Neuronal stem cell (in vitro differentiated cells): ENCODE data around the gene SYN1.

ENCODE experiments used
- DNase-seq: peaks from one replicate; pipeline ENCODE4 v3.0.0-alpha.2; 2013; ENCODE audit warnings: low spot score
- H2AFZ ChIP-seq: one replicate; pipeline ENCODE4 v1.6.1; 2013; ENCODE audit warnings: mild to moderate bottlenecking, low read length, inconsistent platforms
- H2AK5ac ChIP-seq: 2 replicates; pipeline ENCODE4 v1.6.1; 2013; ENCODE audit warnings: low read depth, mild to moderate bottlenecking, inconsistent platforms, low read length, moderate library complexity, mixed read lengths
- H2BK120ac ChIP-seq: 2 replicates; pipeline ENCODE4 v1.6.1; 2013; ENCODE audit warnings: low read depth, mild to moderate bottlenecking, inconsistent platforms, low read length, moderate library complexity, mixed read lengths
- H2BK12ac ChIP-seq: one replicate; pipeline ENCODE4 v1.6.1; 2013; ENCODE audit warnings: low read length, inconsistent platforms
- H2BK15ac ChIP-seq: 2 replicates; pipeline ENCODE4 v1.6.1; 2013; ENCODE audit warnings: mild to moderate bottlenecking, low read length, inconsistent platforms, mixed read lengths
- H2BK5ac ChIP-seq: one replicate; pipeline ENCODE4 v1.6.1; 2013; ENCODE audit warnings: inconsistent platforms, mild to moderate bottlenecking, low read length, moderate library complexity
- H3K14ac ChIP-seq: one replicate; pipeline ENCODE4 v1.6.1; 2013; ENCODE audit warnings: low read length, inconsistent platforms
- H3K18ac ChIP-seq: 2 replicates; pipeline ENCODE4 v1.6.1; 2013; ENCODE audit warnings: low read length, inconsistent platforms
- H3K23ac ChIP-seq: 2 replicates; pipeline ENCODE4 v1.6.1; 2013; ENCODE audit warnings: low read depth, mild to moderate bottlenecking, mixed read lengths, low read length, inconsistent platforms; ENCODE audit not compliant: poor library complexity
- H3K27ac ChIP-seq: replicated peaks from 3 replicates; pipeline ENCODE4 v1.5.1; 2013; ENCODE audit warnings: low read length, inconsistent platforms
- H3K27me3 ChIP-seq, 3 experiments: 2 replicates each; pipeline ENCODE4 v1.6.1; 2013; ENCODE audit warnings: low read length in 3 of 3, mild to moderate bottlenecking in 2 of 3, inconsistent platforms in 1 of 3, low read depth in 1 of 3, mixed read lengths in 1 of 3, moderate library complexity in 1 of 3; ENCODE audit not compliant: control insufficient read depth in 3 of 3, insufficient read depth in 3 of 3
- H3K36me3 ChIP-seq, 2 donors: replicated peaks in 1 of 2; 2 replicates each; pipeline ENCODE4 v1.6.1; 2013; ENCODE audit warnings: low read length in 2 of 2; ENCODE audit not compliant: control insufficient read depth in 2 of 2, insufficient read depth in 2 of 2
- H3K4ac ChIP-seq: 2 replicates; pipeline ENCODE4 v1.6.1; 2013; ENCODE audit warnings: inconsistent platforms, mild to moderate bottlenecking, low read length, moderate library complexity
- H3K4me1 ChIP-seq, 2 donors: 1 replicate in 1 of 2; 2 replicates in 1 of 2; pipeline ENCODE4 v1.6.1; 2013; ENCODE audit warnings: low read length in 2 of 2, low read depth in 1 of 2; ENCODE audit not compliant: control insufficient read depth in 2 of 2, insufficient read depth in 1 of 2
- H3K4me2 ChIP-seq: one replicate; pipeline ENCODE4 v1.6.1; 2013; ENCODE audit warnings: mild to moderate bottlenecking, low read length, inconsistent platforms; ENCODE audit not compliant: insufficient read depth, poor library complexity, severe bottlenecking
- H3K4me3 ChIP-seq, 2 donors: 2 replicates each; pipeline ENCODE4 v1.5.1; 2013; ENCODE audit warnings: low read length in 2 of 2, mild to moderate bottlenecking in 2 of 2, inconsistent platforms in 1 of 2, moderate library complexity in 1 of 2
- H3K79me1 ChIP-seq: one replicate; pipeline ENCODE4 v1.6.1; 2013; ENCODE audit warnings: low read depth, mild to moderate bottlenecking, inconsistent platforms, low read length, moderate library complexity
- H3K9ac ChIP-seq: one replicate; pipeline ENCODE4 v1.6.1; 2013; ENCODE audit warnings: mild to moderate bottlenecking, low read depth, low read length, inconsistent platforms; ENCODE audit not compliant: poor library complexity
- H3K9me3 ChIP-seq, 2 donors: replicated peaks in 1 of 2; 2 replicates each; pipeline versions ENCODE3 to v1.6.1; 2013; ENCODE audit warnings: low read length in 2 of 2, mild to moderate bottlenecking in 2 of 2, inconsistent platforms in 1 of 2, low read depth in 1 of 2, mixed read lengths in 1 of 2, moderate library complexity in 1 of 2; ENCODE audit not compliant: control insufficient read depth in 2 of 2, insufficient read depth in 1 of 2
- H4K8ac ChIP-seq: one replicate; pipeline ENCODE4 v1.6.1; 2013; ENCODE audit warnings: low read depth, mild to moderate bottlenecking, inconsistent platforms, low read length, moderate library complexity
- H4K91ac ChIP-seq: one replicate; pipeline ENCODE4 v1.6.1; 2013; ENCODE audit warnings: low read length, low read depth, mild to moderate bottlenecking, inconsistent platforms; ENCODE audit not compliant: poor library complexity
- WGBS, 2 donors: extraction: QIAGEN DNeasy Blood & Tissue Kit; methylation state at CpG; one replicate each; pipeline ENCODE4 v1.1.7; 2013; ENCODE audit warnings: missing lambda C conversion rate in 2 of 2, mixed read lengths in 1 of 2; ENCODE audit not compliant: insufficient read length in 2 of 2, insufficient replicate concordance in 1 of 2; ENCODE audit errors: extremely low coverage in 2 of 2; 5-methylcytosine and 5-hydroxymethylcytosine counted together

Gene SYN1

GRCh38 chrX:47649271-47649670 lies 29.6 kb upstream of the SYN1 start:
- Histone ChIP-seq H3K18ac (no peak overlapping the region), H3K4me2 (no peak overlapping the region), H3K27ac (no peak overlapping the region), H3K27me3 (peaks cover 0 to 3% (median 0%) of the 10 kb centered on the region in 3 experiments), H2BK15ac (no peak overlapping the region), H2AK5ac (no peak overlapping the region), H3K4me1 (peaks cover 2 to 6% of the 10 kb centered on the region in 2 donors), H3K36me3 (peaks cover 0 to 31% of the 10 kb centered on the region in 2 donors), H2BK120ac (no peak overlapping the region), H3K23ac (no peak overlapping the region), H3K9ac (no peak overlapping the region), H3K14ac (no peak overlapping the region), H2BK12ac (no peak overlapping the region), H3K79me1 (peaks cover 3% of the 10 kb centered on the region), H3K4me3 (peak overlapping the region in 1 of 2 donors; percentile 96), H2AFZ (no peak overlapping the region), H3K4ac (no peak overlapping the region), H4K91ac (no peak overlapping the region), H3K9me3 (no peaks in the 10 kb centered on the region), H4K8ac (no peak overlapping the region), H2BK5ac (no peak overlapping the region)
- no peak for DNase-seq
- no CpG with 5 or more reads among the region's 8 CpGs for WGBS, 2 donors

DNA sequence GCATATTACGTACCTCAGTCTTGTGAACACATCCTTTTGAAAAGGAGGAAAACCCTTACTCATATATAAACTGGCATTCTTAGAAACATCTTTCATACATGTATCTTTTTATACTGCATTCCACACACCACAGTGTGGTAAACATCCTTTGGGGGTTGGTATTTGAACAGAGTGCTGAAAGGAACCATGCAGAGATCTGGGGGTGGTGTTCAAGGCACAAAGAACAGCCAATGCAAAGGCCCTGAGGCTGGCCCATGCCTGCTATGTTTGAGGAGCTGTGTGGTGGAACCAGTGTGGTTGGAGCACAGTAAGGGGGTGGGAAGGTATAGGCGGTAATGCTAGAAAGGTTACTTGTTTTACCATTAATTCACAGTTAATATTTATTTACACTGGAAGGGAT lies 28.7 kb upstream of the SYN1 start:
- Histone ChIP-seq H4K8ac (no peak overlapping the region), H2AK5ac (no peak overlapping the region), H3K18ac (no peak overlapping the region), H2BK5ac (no peak overlapping the region), H4K91ac (no peak overlapping the region), H3K9ac (no peak overlapping the region), H3K4me3 (no peak overlapping the region), H3K9me3 (no peaks in the 10 kb centered on the region), H2BK12ac (no peak overlapping the region), H3K27ac (no peak overlapping the region), H3K4me2 (no peak overlapping the region), H3K23ac (no peak overlapping the region), H2BK15ac (no peak overlapping the region), H3K27me3 (peaks cover 0 to under 1% (median 0%) of the 10 kb centered on the region in 3 experiments), H2BK120ac (no peak overlapping the region), H3K36me3 (peaks cover 0 to 26% of the 10 kb centered on the region in 2 donors), H3K4ac (no peak overlapping the region), H3K79me1 (peaks cover 3% of the 10 kb centered on the region), H3K14ac (no peak overlapping the region), H3K4me1 (peaks cover 2 to 6% of the 10 kb centered on the region in 2 donors), H2AFZ (no peak overlapping the region)
- no peak for DNase-seq
- no CpG with 5 or more reads among the region's 2 CpGs for WGBS, 2 donors

GRCh38 chrX:47646636-47647035 lies 27.0 kb upstream of the SYN1 start:
- Histone ChIP-seq H2BK12ac (no peak overlapping the region), H3K14ac (no peak overlapping the region), H3K9me3 (peaks cover 0 to 2% of the 10 kb centered on the region in 2 donors), H3K79me1 (peaks cover 3% of the 10 kb centered on the region), H4K8ac (no peak overlapping the region), H3K4me2 (no peak overlapping the region), H2BK120ac (no peak overlapping the region), H3K9ac (no peak overlapping the region), H3K27me3 (no peaks in the 10 kb centered on the region), H2BK5ac (no peak overlapping the region), H3K27ac (no peak overlapping the region), H3K4ac (no peak overlapping the region), H3K4me1 (peaks cover 0 to 4% of the 10 kb centered on the region in 2 donors), H2AK5ac (no peak overlapping the region), H2AFZ (no peak overlapping the region), H3K36me3 (peaks cover 0 to 19% of the 10 kb centered on the region in 2 donors), H3K4me3 (no peak overlapping the region), H2BK15ac (no peak overlapping the region), H3K18ac (no peak overlapping the region), H4K91ac (no peak overlapping the region), H3K23ac (no peak overlapping the region)
- DNase-seq: no peak
- WGBS, 2 donors: no CpG with 5 or more reads among the region's 6 CpGs

DNA sequence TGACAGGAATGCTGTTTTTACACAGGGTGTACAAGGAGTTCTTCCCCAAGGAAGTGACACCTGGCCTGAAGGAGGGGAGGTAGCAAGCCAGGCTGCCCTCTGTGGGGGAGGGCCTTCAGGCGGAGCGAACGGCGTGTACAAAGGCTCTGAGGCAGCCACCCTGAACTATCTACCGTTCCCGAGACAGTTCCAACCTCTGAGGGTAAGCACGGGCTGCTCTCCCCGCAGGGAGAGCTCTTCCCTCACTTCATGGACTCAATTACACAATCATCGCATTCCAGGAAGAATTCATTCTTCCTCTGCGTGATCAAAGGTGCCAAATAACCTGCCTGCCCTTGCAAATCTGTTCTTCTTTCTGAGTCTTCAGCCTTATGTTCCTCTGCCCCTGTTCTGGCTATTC lies 25.9 kb upstream of the SYN1 start:
- Histone ChIP-seq H2AK5ac (no peak overlapping the region), H3K9ac (no peak overlapping the region), H3K9me3 (peaks cover 0 to 12% of the 10 kb centered on the region in 2 donors), H3K4me2 (no peak overlapping the region), H3K4me1 (no peaks in the 10 kb centered on the region), H4K91ac (no peak overlapping the region), H3K36me3 (peaks cover 6 to 30% of the 10 kb centered on the region in 2 donors), H3K4ac (no peak overlapping the region), H3K14ac (no peak overlapping the region), H4K8ac (no peak overlapping the region), H2BK5ac (no peak overlapping the region), H2BK12ac (no peak overlapping the region), H2BK15ac (no peak overlapping the region), H3K79me1 (peaks cover 3% of the 10 kb centered on the region), H2BK120ac (no peak overlapping the region), H3K27me3 (no peaks in the 10 kb centered on the region), H2AFZ (no peak overlapping the region), H3K18ac (no peak overlapping the region), H3K27ac (no peak overlapping the region), H3K23ac (no peak overlapping the region), H3K4me3 (no peak overlapping the region)
- no CpG with 5 or more reads among the region's 10 CpGs for WGBS, 2 donors
- no peak for DNase-seq
